Adipocyte (in vitro differentiated cells): ENCODE results near the gene LMCD1.

ENCODE experiments used
- DNase-seq: peaks from one replicate; pipeline ENCODE4 v3.0.0-alpha.2; 2015; ENCODE audit warnings: low read depth
- H3K27me3 ChIP-seq: replicated peaks from 2 replicates; pipeline ENCODE4 v1.7.0; 2013; ENCODE audit warnings: mild to moderate bottlenecking, low read length, moderate library complexity; ENCODE audit not compliant: control insufficient read depth, insufficient read depth
- H3K36me3 ChIP-seq: 2 replicates; pipeline ENCODE4 v1.7.0; 2013; ENCODE audit warnings: low read length, mild to moderate bottlenecking, moderate library complexity; ENCODE audit not compliant: control insufficient read depth, insufficient read depth, severe bottlenecking
- H3K4me1 ChIP-seq: 2 replicates; pipeline ENCODE4 v1.7.0; 2013; ENCODE audit warnings: mild to moderate bottlenecking, low read length, moderate library complexity; ENCODE audit not compliant: control insufficient read depth, insufficient read depth
- H3K4me3 ChIP-seq: 2 replicates; pipeline ENCODE4 v1.7.0; 2013; ENCODE audit warnings: mild to moderate bottlenecking, low read length, moderate library complexity
- H3K9ac ChIP-seq: 2 replicates; pipeline ENCODE4 v1.7.0; 2013; ENCODE audit warnings: mild to moderate bottlenecking, low read length, moderate library complexity
- H3K9me3 ChIP-seq: 2 replicates; pipeline ENCODE4 v1.7.0; 2013; ENCODE audit warnings: mild to moderate bottlenecking, low read length, moderate library complexity; ENCODE audit not compliant: control insufficient read depth

LMCD1 gene

DNA sequence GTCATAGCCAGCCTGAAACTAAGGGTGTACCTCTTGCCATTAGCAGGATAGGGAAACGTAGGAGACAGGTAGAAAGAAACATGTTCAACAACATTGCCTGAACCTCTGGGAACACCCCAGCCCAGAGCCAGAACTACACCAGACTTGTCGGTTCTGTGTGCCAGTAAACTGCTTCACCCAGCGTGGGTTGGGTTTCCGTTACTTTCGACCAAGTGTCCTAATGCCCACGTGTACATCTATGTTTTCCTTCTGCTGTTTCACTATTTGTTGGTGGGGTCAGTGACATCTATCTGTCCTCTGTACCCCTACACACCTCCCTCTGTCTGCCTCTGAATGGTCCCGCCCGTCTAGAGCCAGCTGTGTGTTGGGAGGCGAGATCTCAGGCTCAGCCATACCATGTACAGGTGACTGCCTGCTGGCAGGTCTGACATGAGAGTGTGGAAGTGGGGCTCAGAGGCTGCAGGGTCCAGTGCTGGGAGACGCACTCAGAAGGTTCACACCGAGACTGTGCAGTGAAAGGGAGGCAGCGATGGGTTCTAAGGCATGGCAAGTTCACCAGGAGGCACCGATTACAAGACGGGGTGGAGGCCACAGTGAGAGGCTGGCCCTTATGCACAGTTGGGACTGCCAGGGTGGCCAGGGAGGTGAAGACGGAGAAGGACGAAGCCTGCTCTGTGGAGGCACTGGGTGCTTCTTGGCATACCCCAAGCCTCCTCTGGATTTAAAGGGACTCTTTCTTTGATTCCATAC is 106.6 kb downstream of the LMCD1 start:
- H3K9ac ChIP-seq, result no peak overlapping the region
- no peak for DNase-seq
- peaks cover 20% of the 10 kb centered on the region for H3K4me1 ChIP-seq
- no peaks in the 10 kb centered on the region for H3K9me3 ChIP-seq
- H3K36me3 ChIP-seq, result no peaks in the 10 kb centered on the region
- no peaks in the 10 kb centered on the region for H3K27me3 ChIP-seq
- no peak overlapping the region for H3K4me3 ChIP-seq

DNA sequence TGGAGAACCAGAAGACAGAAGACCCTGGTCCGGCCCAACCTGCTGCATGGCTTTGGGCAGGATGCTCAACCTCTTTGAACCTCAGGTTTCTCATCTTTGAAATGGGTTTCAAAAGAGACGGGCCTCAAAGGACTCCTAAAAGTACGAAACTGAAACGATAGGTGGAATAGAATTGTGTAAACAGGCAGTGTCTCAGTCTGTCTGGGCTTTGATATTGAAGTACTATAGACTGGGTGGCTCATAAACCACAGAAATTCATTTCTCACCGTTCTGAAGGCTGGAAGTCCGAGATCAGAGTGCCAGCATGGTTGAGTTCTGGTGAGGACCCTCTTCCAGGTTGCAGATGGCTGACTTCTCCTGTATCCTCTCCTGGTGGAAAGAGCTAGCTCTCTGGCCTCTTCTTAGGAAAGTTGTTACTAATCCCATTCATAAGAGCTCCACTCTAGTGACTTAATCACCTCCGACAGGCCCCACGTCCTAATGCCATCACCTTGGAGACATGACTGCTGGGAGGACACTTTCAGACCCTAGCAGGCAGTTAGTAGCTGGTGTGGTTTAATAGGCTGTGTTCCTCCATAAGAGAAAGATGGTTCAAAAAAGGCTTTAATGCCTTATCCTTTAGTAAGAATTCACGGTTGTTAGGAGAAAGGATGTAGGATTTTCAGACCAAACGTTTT is 107.3 kb downstream of the LMCD1 start:
- no peak for DNase-seq
- Histone ChIP-seq H3K36me3 (no peaks in the 10 kb centered on the region), H3K4me1 (peaks cover 15% of the 10 kb centered on the region), H3K4me3 (no peak overlapping the region), H3K9ac (no peak overlapping the region), H3K9me3 (no peaks in the 10 kb centered on the region), H3K27me3 (no peaks in the 10 kb centered on the region)

DNA sequence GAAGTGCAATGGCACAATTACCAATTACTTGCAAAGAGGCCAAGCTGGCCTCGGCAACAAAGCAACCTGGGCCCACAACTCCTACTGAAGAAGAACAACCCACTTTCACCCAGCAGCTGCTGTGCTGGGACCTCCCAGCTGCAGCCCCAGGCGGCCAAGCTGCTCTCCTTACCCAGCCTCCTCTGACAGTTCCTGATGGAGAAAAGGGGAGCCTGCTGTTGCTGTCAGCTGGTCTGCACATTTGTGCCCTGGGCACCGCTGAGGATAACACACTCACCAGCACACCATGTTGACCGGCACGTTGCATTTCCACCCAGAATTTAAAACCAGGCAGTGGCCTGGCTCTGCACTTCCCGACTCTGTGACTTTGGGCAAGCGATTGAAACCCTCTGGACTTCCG is 109.3 kb downstream of the LMCD1 start:
- H3K4me1 ChIP-seq, result peaks cover 15% of the 10 kb centered on the region
- H3K27me3 ChIP-seq, result no peaks in the 10 kb centered on the region
- H3K9ac ChIP-seq, result no peak overlapping the region
- DNase-seq, result no peak
- H3K36me3 ChIP-seq, result no peaks in the 10 kb centered on the region
- no peak overlapping the region for H3K4me3 ChIP-seq
- no peaks in the 10 kb centered on the region for H3K9me3 ChIP-seq

DNA sequence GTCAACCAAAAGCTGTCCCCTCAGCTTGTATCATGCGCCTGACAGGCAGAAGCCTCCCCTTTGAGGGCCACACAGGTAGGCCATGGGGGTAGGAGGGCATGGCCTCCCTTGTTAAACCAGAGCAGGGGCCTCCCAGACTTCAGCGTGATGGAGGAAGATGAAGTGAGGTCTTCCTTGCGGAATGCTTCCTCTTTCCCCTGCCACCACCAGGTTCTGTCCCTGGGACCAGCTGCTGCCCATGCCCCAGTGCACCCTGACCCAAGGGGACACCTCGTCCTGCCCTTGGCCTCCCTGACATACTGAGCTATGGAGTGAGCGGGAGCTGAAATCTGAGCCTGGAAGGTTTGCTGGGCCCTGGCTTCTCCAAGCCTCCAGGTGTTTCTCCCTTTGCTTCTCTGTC is 116.3 kb downstream of the LMCD1 start:
- no peaks in the 10 kb centered on the region for H3K36me3 ChIP-seq
- H3K9me3 ChIP-seq, result peaks cover 6% of the 10 kb centered on the region
- no peak overlapping the region for H3K4me3 ChIP-seq
- peaks cover 17% of the 10 kb centered on the region for H3K4me1 ChIP-seq
- no peak overlapping the region for H3K9ac ChIP-seq
- H3K27me3 ChIP-seq, result no peaks in the 10 kb centered on the region
- no peak for DNase-seq

DNA sequence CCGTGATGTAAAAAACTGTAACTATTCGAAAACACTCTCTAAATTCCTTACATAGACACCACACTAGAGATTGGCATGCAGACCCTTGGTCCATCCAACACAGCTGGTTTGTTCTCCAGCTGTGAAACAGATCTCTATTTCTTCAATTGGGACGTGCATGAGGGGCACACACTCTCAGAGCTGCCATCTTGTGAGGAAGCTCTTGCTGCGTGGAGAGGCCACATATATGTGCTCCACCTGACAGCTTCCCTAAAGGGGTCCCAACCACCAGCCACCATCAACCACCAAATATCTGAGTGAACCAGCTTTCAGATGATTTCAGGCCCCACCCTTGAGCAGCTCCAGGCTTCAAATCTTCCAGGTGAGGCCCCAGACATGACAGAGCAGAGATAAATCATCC is 117.3 kb downstream of the LMCD1 start:
- Histone ChIP-seq H3K9ac (no peak overlapping the region), H3K36me3 (no peaks in the 10 kb centered on the region), H3K4me1 (peaks cover 22% of the 10 kb centered on the region), H3K9me3 (peaks cover 6% of the 10 kb centered on the region), H3K27me3 (peaks cover 6% of the 10 kb centered on the region), H3K4me3 (no peak overlapping the region)
- no peak for DNase-seq

DNA sequence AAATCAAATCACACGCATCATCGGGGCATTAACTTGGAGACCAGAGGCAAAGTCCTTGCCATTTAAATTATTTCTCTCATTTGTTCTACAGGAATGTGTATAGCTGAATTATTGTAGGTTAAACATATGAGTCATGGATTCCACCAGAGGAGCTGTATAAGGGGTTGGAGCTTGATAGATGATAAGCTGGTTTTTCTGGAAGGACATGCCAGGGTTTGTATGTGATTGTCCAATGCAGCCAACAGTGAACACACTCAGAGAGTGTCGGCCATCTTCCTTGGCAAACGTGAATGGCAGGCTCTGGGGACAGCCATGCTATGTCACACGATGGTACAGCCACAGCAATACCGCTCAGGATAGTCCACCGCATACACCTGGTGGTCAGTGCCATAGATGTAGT is 117.9 kb downstream of the LMCD1 start:
- peaks cover 12% of the 10 kb centered on the region for H3K27me3 ChIP-seq
- peak; percentile 31 for DNase-seq
- peaks cover 6% of the 10 kb centered on the region for H3K9me3 ChIP-seq
- H3K4me1 ChIP-seq, result peaks cover 22% of the 10 kb centered on the region
- no peak overlapping the region for H3K9ac ChIP-seq
- no peak overlapping the region for H3K4me3 ChIP-seq
- H3K36me3 ChIP-seq, result no peaks in the 10 kb centered on the region

DNA sequence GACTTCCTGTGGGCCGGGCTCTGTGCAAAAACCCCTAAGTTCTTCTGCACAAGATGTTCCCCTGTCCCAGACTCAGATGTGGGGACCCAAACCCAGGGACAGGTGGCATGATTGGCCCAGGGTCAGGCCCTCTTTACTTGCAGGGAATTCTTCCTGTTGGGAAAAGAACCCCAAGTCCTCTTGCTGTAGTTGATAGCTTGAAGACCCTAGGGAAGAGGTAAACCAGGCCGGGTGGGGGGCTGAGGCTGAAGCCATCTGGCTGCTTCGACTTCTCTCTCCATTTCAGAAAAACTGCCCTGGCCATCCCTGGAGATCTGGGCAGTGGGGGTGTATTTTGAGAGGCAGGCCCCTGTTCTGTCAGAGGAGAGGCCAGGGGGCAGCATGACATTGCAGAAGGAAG is 119.5 kb downstream of the LMCD1 start:
- DNase-seq, result no peak
- Histone ChIP-seq H3K9ac (no peak overlapping the region), H3K9me3 (peaks cover 6% of the 10 kb centered on the region), H3K4me3 (no peak overlapping the region), H3K4me1 (peaks cover 22% of the 10 kb centered on the region), H3K36me3 (no peaks in the 10 kb centered on the region), H3K27me3 (peaks cover 21% of the 10 kb centered on the region)

DNA sequence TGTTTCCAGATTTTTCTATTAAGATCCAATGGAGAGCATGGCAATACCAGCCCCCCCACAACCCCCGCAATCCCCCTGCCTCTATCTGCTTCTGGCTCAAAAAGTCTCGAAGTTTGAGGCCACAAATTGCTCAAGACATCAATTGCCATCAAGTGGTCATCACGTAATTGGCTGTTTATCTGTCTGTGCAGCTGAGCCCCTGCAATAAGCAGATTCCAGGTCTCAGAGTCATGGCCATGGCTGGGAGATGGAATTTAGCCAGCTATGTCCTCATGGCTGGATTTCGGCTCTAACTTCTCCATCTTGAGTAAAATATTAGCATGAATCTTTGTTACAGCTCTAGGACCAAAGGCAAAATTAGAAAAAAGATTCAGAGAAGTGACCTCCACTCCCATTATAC is 120.2 kb downstream of the LMCD1 start:
- Histone ChIP-seq H3K9me3 (peaks cover 6% of the 10 kb centered on the region), H3K4me1 (peaks cover 22% of the 10 kb centered on the region), H3K27me3 (peaks cover 21% of the 10 kb centered on the region), H3K36me3 (no peaks in the 10 kb centered on the region), H3K4me3 (no peak overlapping the region), H3K9ac (peak overlapping the region; percentile 63)
- DNase-seq, result peak; percentile 83

DNA sequence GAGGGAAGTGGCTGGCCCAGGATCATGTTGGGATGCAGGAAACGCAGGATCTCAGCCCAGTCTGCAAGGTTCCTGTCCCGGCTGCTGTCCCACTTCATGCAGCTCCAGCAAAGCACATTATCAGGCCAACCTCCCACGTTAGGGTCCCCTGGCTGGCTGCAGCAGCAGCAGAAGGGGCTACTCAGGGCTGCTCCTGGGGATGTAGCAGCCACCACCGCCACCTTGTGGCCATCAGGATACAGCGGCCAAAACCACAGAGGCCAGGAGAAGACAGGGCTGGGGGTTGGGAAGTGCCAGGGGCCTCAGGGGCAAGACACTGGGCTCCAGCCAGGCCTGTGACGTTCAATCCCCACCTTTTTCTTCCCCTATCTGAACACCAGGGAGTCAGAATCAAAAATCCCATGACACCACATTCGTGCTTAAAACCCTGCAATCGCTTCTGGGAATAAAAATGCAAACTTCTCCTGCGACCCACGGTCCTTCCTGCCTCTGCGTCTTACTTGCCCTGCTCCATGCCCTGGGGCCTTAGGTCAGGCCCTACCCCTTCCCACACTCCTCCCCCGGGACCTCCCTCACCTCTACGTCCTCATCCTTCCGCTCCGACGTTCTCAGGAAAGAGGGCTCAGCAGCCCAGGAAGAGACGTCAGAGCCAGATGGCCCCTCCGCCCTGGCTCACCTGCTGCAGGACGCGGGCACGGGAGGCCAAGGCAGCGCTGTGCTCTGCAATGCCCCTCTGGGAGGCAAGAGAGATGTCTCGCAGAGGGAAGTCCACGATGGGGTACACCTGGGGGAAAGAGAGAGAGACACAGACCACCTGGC is 121.5 kb downstream of the LMCD1 start:
- peak overlapping the region; percentile 63 for H3K9ac ChIP-seq

DNA sequence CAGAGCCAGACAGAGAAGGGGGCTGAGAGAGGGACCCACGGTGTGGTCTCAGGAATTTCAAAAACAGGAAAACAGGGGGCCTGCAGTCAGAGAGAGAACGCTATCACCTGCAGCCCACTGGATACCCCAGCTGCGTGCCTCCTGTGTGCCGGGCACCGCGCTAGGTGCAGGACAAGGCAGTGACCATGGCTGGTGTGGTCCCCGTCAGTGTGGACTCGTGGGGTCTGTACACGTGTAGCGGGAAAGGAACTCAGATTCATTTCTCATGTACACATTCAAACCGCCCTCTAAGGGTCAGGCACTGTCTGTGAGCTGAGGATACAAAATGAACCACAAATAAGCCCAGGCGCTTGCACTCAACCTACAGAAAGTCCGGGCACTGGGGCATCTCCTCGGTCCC is 122.1 kb downstream of the LMCD1 start:
- no peak overlapping the region for H3K4me3 ChIP-seq
- peaks cover 4% of the 10 kb centered on the region for H3K9me3 ChIP-seq
- no peaks in the 10 kb centered on the region for H3K36me3 ChIP-seq
- peaks cover 22% of the 10 kb centered on the region for H3K4me1 ChIP-seq
- no peak overlapping the region for H3K9ac ChIP-seq
- peaks cover 21% of the 10 kb centered on the region for H3K27me3 ChIP-seq
- no peak for DNase-seq

More for the DNA sequence above, 121.5 kb downstream of the LMCD1 start:
- Histone ChIP-seq H3K9me3 (peaks cover 6% of the 10 kb centered on the region), H3K36me3 (no peaks in the 10 kb centered on the region), H3K4me1 (peaks cover 22% of the 10 kb centered on the region), H3K4me3 (peak overlapping the region; percentile 42), H3K27me3 (peaks cover 21% of the 10 kb centered on the region)
- peak; percentile 87 for DNase-seq
